Lung (tissue), 12 donors: ENCODE data around the gene ENKUR. TPM values are rescaled to one million over a fixed set of nuclear protein-coding genes. Genes with fewer than 3 reads are reported as not detected.

Source experiments
- ATAC-seq: fragments of 200-7000 bp; cut with Tn5 transposase; one replicate; pipeline ENCODE4 v1.9.1; 2020; ENCODE audit warnings: moderate number of reproducible peaks; ENCODE audit not compliant: insufficient read depth, low FRiP score
- DNase-seq, 3 donors: peaks; one replicate each; pipeline ENCODE4 v3.0.0-alpha.2; 2013 to 2017
- H3K27ac ChIP-seq, 2 donors: one replicate each; pipeline ENCODE4 v1.5.1; 2013; ENCODE audit warnings: mild to moderate bottlenecking in 2 of 2, moderate library complexity in 2 of 2, control low read depth in 1 of 2, inconsistent platforms in 1 of 2, low read depth in 1 of 2, low read length in 1 of 2
- H3K27me3 ChIP-seq, 3 donors: one replicate each; pipeline ENCODE4 v1.5.1; 2013; ENCODE audit warnings: low read length in 2 of 3; ENCODE audit not compliant: control insufficient read depth in 3 of 3, insufficient read depth in 3 of 3
- H3K36me3 ChIP-seq, 4 donors: one replicate each; pipeline ENCODE4 v1.5.1; 2013; ENCODE audit warnings: low read length in 4 of 4, mild to moderate bottlenecking in 1 of 4, moderate library complexity in 1 of 4; ENCODE audit not compliant: control insufficient read depth in 4 of 4, insufficient read depth in 4 of 4
- H3K4me1 ChIP-seq, 5 donors: one replicate each; pipeline ENCODE4 v1.5.1; 2013; ENCODE audit warnings: low read length in 5 of 5, mild to moderate bottlenecking in 2 of 5, moderate library complexity in 1 of 5; ENCODE audit not compliant: control insufficient read depth in 5 of 5, insufficient read depth in 5 of 5
- H3K4me3 ChIP-seq: one replicate; pipeline ENCODE4 v1.5.1; 2013; ENCODE audit warnings: mild to moderate bottlenecking, control low read depth, moderate library complexity
- H3K9ac ChIP-seq, 2 donors: one replicate each; pipeline ENCODE4 v1.5.1; 2013; ENCODE audit warnings: low read length in 2 of 2, control low read depth in 1 of 2; ENCODE audit not compliant: insufficient read depth in 1 of 2
- H3K9me3 ChIP-seq, 4 donors: one replicate each; pipeline ENCODE4 v1.5.1; 2013; ENCODE audit warnings: low read length in 3 of 4, mild to moderate bottlenecking in 1 of 4, moderate library complexity in 1 of 4; ENCODE audit not compliant: control insufficient read depth in 4 of 4, insufficient read depth in 3 of 4
- CTCF ChIP-seq: IDR thresholded peaks from 2 replicates; pipeline ENCODE4 v1.5.1; 2012; ENCODE audit warnings: mild to moderate bottlenecking; ENCODE audit errors: control extremely low read depth, extremely low read depth
- WGBS, 2 donors: extraction: QIAGEN DNeasy Blood & Tissue Kit; methylation state at CpG; one replicate each; pipeline ENCODE4 v1.1.7; 2013; 5-methylcytosine and 5-hydroxymethylcytosine counted together
- polyA plus RNA-seq, 2 donors: library from polyadenylated mRNA; stranded (reverse); fragments of 200-250 nt; gene quantifications; one replicate each; pipeline ENCODE4 v1.2.1, GENCODE V29; 2013
- total RNA-seq, 2 donors: library from RNA; depleted of rRNA in 1 of 2; stranded (reverse); fragments of >200 nt in 1 of 2; gene quantifications; one replicate each; pipeline ENCODE4 v1.2.1, GENCODE V29; 2014 to 2021
- donor health status: control.
- donor health status: control.
- donor health status: Bipolar disorder and iron deficiency.
- donor health status: healthy.
- donor health status: DM: yes; HTN: yes; CAD: no.

The ENKUR gene
- total and polyA plus RNA-seq, 4 donors: 9.9 to 17.8 (median 12.8) TPM

GRCh38 chr10:24993237-24993958 lies 22.6 kb downstream of the ENKUR start:
- ATAC-seq (no peak), DNase-seq (no peak)
- TF ChIP-seq CTCF: no peak
- 96 to 97% methylated on average over 1 of the region's 1 CpG for WGBS, 2 donors
- Histone ChIP-seq H3K27ac (no peak overlapping the region), H3K4me1 (no peaks in the 10 kb centered on the region), H3K27me3 (no peaks in the 10 kb centered on the region), H3K4me3 (no peak overlapping the region), H3K9ac (no peak overlapping the region), H3K9me3 (no peaks in the 10 kb centered on the region), H3K36me3 (no peaks in the 10 kb centered on the region)

- Histone ChIP-seq H3K27me3 (no peaks in the 10 kb centered on the region), H3K9me3 (no peaks in the 10 kb centered on the region), H3K9ac (no peak overlapping the region), H3K4me1 (no peaks in the 10 kb centered on the region), H3K4me3 (no peak overlapping the region), H3K27ac (no peak overlapping the region), H3K36me3 (no peaks in the 10 kb centered on the region)
- ATAC-seq (no peak), DNase-seq (no peak)
- TF ChIP-seq CTCF: no peak
- 66 to 79% methylated on average over 3 of the region's 3 CpGs for WGBS, 2 donors
Measured at GRCh38 chr10:24992512-24993133, 23.3 kb downstream of the ENKUR start.

GRCh38 chr10:24991298-24991697 lies 24.7 kb downstream of the ENKUR start:
- H3K9me3 ChIP-seq: no peaks in the 10 kb centered on the region
- H3K4me1 ChIP-seq: no peaks in the 10 kb centered on the region
- TF ChIP-seq CTCF: no peak
- H3K27me3 ChIP-seq: no peaks in the 10 kb centered on the region
- no peak overlapping the region for H3K4me3 ChIP-seq
- H3K9ac ChIP-seq: no peak overlapping the region
- H3K36me3 ChIP-seq: no peaks in the 10 kb centered on the region
- 89 to 91% methylated on average over 13 of the region's 13 CpGs for WGBS, 2 donors
- no peak overlapping the region for H3K27ac ChIP-seq
- DNase-seq: no peak
- no peak for ATAC-seq
